Neural cell (in vitro differentiated cells): Measurements from ENCODE around the gene ABCC5.

Experiments
- CTCF ChIP-seq: fragments of 450-650 bp; IDR thresholded peaks from 2 replicates; pipeline ENCODE4 v1.5.1; 2014; ENCODE audit warnings: antibody characterized with exemption, mild to moderate bottlenecking, moderate library complexity; ENCODE audit not compliant: poor library complexity, severe bottlenecking
- EP300 ChIP-seq: fragments of 450-650 bp; conservative IDR thresholded peaks from 2 replicates; pipeline ENCODE4 v1.6.1; 2014; ENCODE audit warnings: antibody characterized with exemption, mild to moderate bottlenecking, moderate library complexity; ENCODE audit not compliant: poor library complexity, severe bottlenecking
- EZH2 ChIP-seq: fragments of 200-600, 300-800 bp; shearing (Covaris generic), sonication (generic); IDR thresholded peaks from 2 replicates; pipeline ENCODE4 v1.6.1; 2014; ENCODE audit warnings: antibody characterized with exemption, low read length, borderline replicate concordance, mild to moderate bottlenecking; ENCODE audit not compliant: insufficient read depth, poor library complexity, severe bottlenecking
- POLR2AphosphoS5 ChIP-seq: IDR thresholded peaks from 2 replicates; pipeline ENCODE4 v1.6.1; 2012
- RAD21 ChIP-seq: fragments of 450-650 bp; conservative IDR thresholded peaks from 2 replicates; pipeline ENCODE4 v1.6.1; 2014; ENCODE audit warnings: antibody characterized with exemption, mild to moderate bottlenecking, moderate library complexity
- TAF1 ChIP-seq: IDR thresholded peaks from 2 replicates; pipeline ENCODE4 v1.6.1; 2012; ENCODE audit warnings: low read depth
- TF ChIP-seq, protein P1 (sequence below): IDR thresholded peaks from 2 replicates; pipeline ENCODE4 v1.6.1; 2012; ENCODE audit warnings: borderline replicate concordance

- TF ChIP-seq CTCF: no peak
- TF ChIP-seq EP300: no peak
- TF ChIP-seq EZH2: no peak
- TF ChIP-seq POLR2AphosphoS5: no peak
- no peak for TF ChIP-seq RAD21
- no peak for TF ChIP-seq TAF1
- TF ChIP-seq, protein P1, sequence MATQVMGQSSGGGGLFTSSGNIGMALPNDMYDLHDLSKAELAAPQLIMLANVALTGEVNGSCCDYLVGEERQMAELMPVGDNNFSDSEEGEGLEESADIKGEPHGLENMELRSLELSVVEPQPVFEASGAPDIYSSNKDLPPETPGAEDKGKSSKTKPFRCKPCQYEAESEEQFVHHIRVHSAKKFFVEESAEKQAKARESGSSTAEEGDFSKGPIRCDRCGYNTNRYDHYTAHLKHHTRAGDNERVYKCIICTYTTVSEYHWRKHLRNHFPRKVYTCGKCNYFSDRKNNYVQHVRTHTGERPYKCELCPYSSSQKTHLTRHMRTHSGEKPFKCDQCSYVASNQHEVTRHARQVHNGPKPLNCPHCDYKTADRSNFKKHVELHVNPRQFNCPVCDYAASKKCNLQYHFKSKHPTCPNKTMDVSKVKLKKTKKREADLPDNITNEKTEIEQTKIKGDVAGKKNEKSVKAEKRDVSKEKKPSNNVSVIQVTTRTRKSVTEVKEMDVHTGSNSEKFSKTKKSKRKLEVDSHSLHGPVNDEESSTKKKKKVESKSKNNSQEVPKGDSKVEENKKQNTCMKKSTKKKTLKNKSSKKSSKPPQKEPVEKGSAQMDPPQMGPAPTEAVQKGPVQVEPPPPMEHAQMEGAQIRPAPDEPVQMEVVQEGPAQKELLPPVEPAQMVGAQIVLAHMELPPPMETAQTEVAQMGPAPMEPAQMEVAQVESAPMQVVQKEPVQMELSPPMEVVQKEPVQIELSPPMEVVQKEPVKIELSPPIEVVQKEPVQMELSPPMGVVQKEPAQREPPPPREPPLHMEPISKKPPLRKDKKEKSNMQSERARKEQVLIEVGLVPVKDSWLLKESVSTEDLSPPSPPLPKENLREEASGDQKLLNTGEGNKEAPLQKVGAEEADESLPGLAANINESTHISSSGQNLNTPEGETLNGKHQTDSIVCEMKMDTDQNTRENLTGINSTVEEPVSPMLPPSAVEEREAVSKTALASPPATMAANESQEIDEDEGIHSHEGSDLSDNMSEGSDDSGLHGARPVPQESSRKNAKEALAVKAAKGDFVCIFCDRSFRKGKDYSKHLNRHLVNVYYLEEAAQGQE: no peak
Observed at GRCh38 chr3:184045995-184046394, 28.3 kb upstream of the ABCC5 start.
